Testis (tissue), 5 donors: ENCODE data around the gene RHOXF2B. TPM values are rescaled to one million over a fixed set of nuclear protein-coding genes. Genes with fewer than 3 reads are reported as not detected.
"Not testable (repeated sequence)": the region's sequence is repeated elsewhere in the genome, so short reads cannot be mapped to it uniquely, and the experiment has no call there.

ENCODE experiments used
- DNase-seq: peaks from one replicate; pipeline ENCODE4 v3.0.0-alpha.2; 2019
- H3K27ac ChIP-seq, 2 donors: fragments of 200-600 bp; sonication (generic); one replicate each; pipeline ENCODE4 v1.5.1; 2019
- H3K27me3 ChIP-seq: fragments of 200-600 bp; sonication (generic); one replicate; pipeline ENCODE4 v1.5.1; 2019
- H3K36me3 ChIP-seq: fragments of 200-600 bp; sonication (generic); one replicate; pipeline ENCODE4 v1.5.1; 2017; ENCODE audit warnings: low read depth; ENCODE audit errors: missing control alignments
- H3K4me1 ChIP-seq: fragments of 200-600 bp; sonication (generic); one replicate; pipeline ENCODE4 v1.5.1; 2019
- H3K4me3 ChIP-seq, 2 donors: fragments of 200-600 bp; sonication (generic); one replicate each; pipeline ENCODE4 v1.5.1; 2017 to 2019
- H3K9me3 ChIP-seq: fragments of 200-600 bp; sonication (generic); one replicate; pipeline ENCODE4 v1.5.1; 2017
- CTCF ChIP-seq, 3 experiments: fragments of 450-650 bp in 2 of 3; fragments of 200-600 bp in 1 of 3; sonication (generic) in 1 of 3; IDR thresholded peaks; one replicate each; pipeline ENCODE4 v1.5.1; 2016 to 2019; ENCODE audit warnings: antibody characterized with exemption in 3 of 3, mild to moderate bottlenecking in 2 of 3, moderate library complexity in 1 of 3
- POLR2A ChIP-seq: fragments of 450-650 bp; IDR thresholded peaks from one replicate; pipeline ENCODE4 v1.6.1; 2017; ENCODE audit warnings: antibody characterized with exemption, mild to moderate bottlenecking, moderate library complexity
- WGBS, 2 donors: methylation state at CpG; one replicate each; pipeline ENCODE4 v1.1.5; 2018; 5-methylcytosine and 5-hydroxymethylcytosine counted together
- intact Hi-C: fragments of 100-400 bp; cut with DNase I; formaldehyde crosslinking; loops from one replicate; pipeline ENCODE4 v1.15.1; 2023; ENCODE audit warnings: low total_unique reads
- long read RNA-seq, 2 donors: transcript quantifications; one replicate each; lab custom pipeline, GENCODE V29; 2026
- polyA plus RNA-seq: library from polyadenylated mRNA; stranded (reverse); fragments of 350-450 nt; fragmentation: Illumina TruSeq; extraction: RNeasy Lipid Tissue Mini Kit (QIAGEN cat#74804); gene quantifications from one replicate; pipeline ENCODE4 v1.2.3, GENCODE V29; 2014; ENCODE audit warnings: low read depth, low replicate concordance; ENCODE audit not compliant: insufficient read depth
- total RNA-seq, 2 donors: library from RNA; depleted of rRNA; stranded (reverse); fragments of >200 nt; gene quantifications; one replicate each; pipeline ENCODE4 v1.2.3, GENCODE V29; 2016

RHOXF2B gene
- total RNA-seq, result 1 to 10 TPM; 4.7 to 6.1 TPM
- polyA plus RNA-seq, result 0.79 TPM
- long read RNA-seq, donor 1, partial matches to known transcripts, result 0 of 1 reads
- long read RNA-seq, donor 1, other reads (novel, unspliced or antisense), result 0 of 1 reads
- long read RNA-seq, donor 2, result 0 reads

- intact Hi-C loops, H3K4me1 ChIP-seq, H3K4me3 ChIP-seq, H3K27me3 ChIP-seq, H3K9me3 ChIP-seq, H3K27ac ChIP-seq, H3K36me3 ChIP-seq, DNase-seq: not testable (repeated sequence)
- no CpG with 5 or more reads among the region's 15 CpGs for WGBS, 2 donors
Measured at GRCh38 chrX:120077590-120077989, at the start of gene RHOXF2B. RHOXF2B (minus strand) TSS chrX:120077690; CDS start chrX:120077552, 138 bp downstream.

- Histone ChIP-seq H3K4me1 (no peaks in the 10 kb centered on the region), H3K27ac (no peak overlapping the region), H3K9me3 (no peaks in the 10 kb centered on the region), H3K27me3 (no peaks in the 10 kb centered on the region), H3K36me3 (no peaks in the 10 kb centered on the region), H3K4me3 (no peak overlapping the region)
- TF ChIP-seq POLR2A (no peak), CTCF (IDR thresholded peaks at IDR 0.05) (no peak)
- no peak for DNase-seq
- intact Hi-C loops, result no loop called here
- 82 to 94% methylated on average over 3 of the region's 3 CpGs for WGBS, 2 donors
Measured at GRCh38 chrX:120125444-120125843, 48.0 kb upstream of the RHOXF2B start.

- Histone ChIP-seq H3K9me3 (no peaks in the 10 kb centered on the region), H3K4me3 (peak overlapping the region in 1 of 2 donors; percentile 20), H3K27ac (no peak overlapping the region), H3K27me3 (no peaks in the 10 kb centered on the region), H3K4me1 (no peaks in the 10 kb centered on the region), H3K36me3 (no peaks in the 10 kb centered on the region)
- no peak for TF ChIP-seq POLR2A
- no peak for TF ChIP-seq CTCF (IDR thresholded peaks at IDR 0.05)
- DNase-seq, result no peak
- 32 to 65% methylated on average over 3 to 12 of the region's 12 CpGs for WGBS, 2 donors
- intact Hi-C loops, result no loop called here
Measured at GRCh38 chrX:120120223-120120622, 42.7 kb upstream of the RHOXF2B start.

- H3K4me3 ChIP-seq, result peak within 1 kb of the TSS in 1 of 2 donors; percentile 41
- intact Hi-C loops, result no loop called here
- no peaks in the 10 kb centered on the region for H3K9me3 ChIP-seq
- 82% methylated on average over 35 of the region's 35 CpGs; no CpG with 5 or more reads in 1 of the 2 donors for WGBS, 2 donors
- no peaks in the 10 kb centered on the region for H3K27me3 ChIP-seq
- H3K4me1 ChIP-seq, result no peaks in the 10 kb centered on the region
- DNase-seq, result peak; percentile 14
- no peaks in the 10 kb centered on the region for H3K36me3 ChIP-seq
- H3K27ac ChIP-seq, result no peak within 1 kb of the TSS
- TF ChIP-seq POLR2A (no peak), CTCF (IDR thresholded peaks at IDR 0.05) (no peak)
Measured at GRCh38 chrX:120115438-120115963, 38.0 kb upstream of the RHOXF2B start, which contains the start of gene RHOXF1. RHOXF1 (minus strand) TSS chrX:120115913; CDS start chrX:120115862, 51 bp downstream.

GRCh38 chrX:120111611-120112010 lies 34.1 kb upstream of the RHOXF2B start:
- Histone ChIP-seq H3K27ac (no peak overlapping the region), H3K4me3 (no peak overlapping the region), H3K27me3 (no peaks in the 10 kb centered on the region), H3K9me3 (no peaks in the 10 kb centered on the region), H3K4me1 (no peaks in the 10 kb centered on the region), H3K36me3 (no peaks in the 10 kb centered on the region)
- intact Hi-C loops, result no loop called here
- DNase-seq, result no peak
- TF ChIP-seq CTCF (IDR thresholded peaks at IDR 0.05) (no peak), POLR2A (no peak)
